HTR-8/SVneo (cell line): ENCODE data around the gene EPHA7.

Experiments used
- DNase-seq: peaks from one replicate; pipeline ENCODE4 v3.0.0; 2011; ENCODE audit warnings: low spot score, mixed read lengths; ENCODE audit not compliant: insufficient read length
- FAIRE-seq: peaks from 2 replicates; lab custom pipeline; 2011; peaks lifted over from hg19 to GRCh38; lab: Jason Lieb, UNC

EPHA7 gene

GRCh38 chr6:93419304-93420162 lies at the start of gene EPHA7:
EPHA7 (minus strand) TSS chr6:93419559; CDS start chr6:93419341, 218 bp downstream.
- peak; percentile 62 for DNase-seq

GRCh38 chr6:93468291-93468690 lies 48.9 kb upstream of the EPHA7 start:
- FAIRE-seq (no peak), DNase-seq (no peak)

More at GRCh38 chr6:93419304-93420162, at the start of gene EPHA7:
- no peak for FAIRE-seq

- DNase-seq = no peak
- no peak for FAIRE-seq
Measured at GRCh38 chr6:93454533-93454932, 35.2 kb upstream of the EPHA7 start.

- FAIRE-seq (no peak), DNase-seq (no peak)
Measured at GRCh38 chr6:93453956-93454355, 34.6 kb upstream of the EPHA7 start.

GRCh38 chr6:93447874-93448273 lies 28.5 kb upstream of the EPHA7 start:
- DNase-seq = no peak
- FAIRE-seq = no peak

- DNase-seq (no peak), FAIRE-seq (no peak)
Measured at GRCh38 chr6:93437491-93437890, 18.1 kb upstream of the EPHA7 start.

GRCh38 chr6:93433592-93433991 lies 14.2 kb upstream of the EPHA7 start:
- FAIRE-seq (no peak), DNase-seq (no peak)

- FAIRE-seq = no peak
- DNase-seq = no peak
Measured at GRCh38 chr6:93424303-93425064, 5.1 kb upstream of the EPHA7 start.

GRCh38 chr6:93423542-93423941 lies 4.2 kb upstream of the EPHA7 start:
- FAIRE-seq = no peak
- DNase-seq = no peak

- DNase-seq (no peak), FAIRE-seq (no peak)
Measured at GRCh38 chr6:93420163-93420795, 920 bp upstream of the EPHA7 start.

GRCh38 chr6:93418408-93419303 lies 703 bp downstream of the EPHA7 start:
- FAIRE-seq = no peak
- DNase-seq = no peak

GRCh38 chr6:93418033-93418407 lies 1.3 kb downstream of the EPHA7 start:
- FAIRE-seq = no peak
- DNase-seq = no peak

- DNase-seq = no peak
- no peak for FAIRE-seq
Measured at GRCh38 chr6:93417421-93418013, 1.8 kb downstream of the EPHA7 start.

- DNase-seq (no peak), FAIRE-seq (no peak)
Measured at GRCh38 chr6:93416571-93417420, 2.6 kb downstream of the EPHA7 start.

- DNase-seq (no peak), FAIRE-seq (no peak)
Measured at GRCh38 chr6:93413190-93413589, 6.2 kb downstream of the EPHA7 start.

- no peak for FAIRE-seq
Measured at GRCh38 chr6:93412452-93412851, 6.9 kb downstream of the EPHA7 start.

GRCh38 chr6:93407186-93407585 lies 12.2 kb downstream of the EPHA7 start:
- DNase-seq (no peak), FAIRE-seq (no peak)

More at GRCh38 chr6:93412452-93412851, 6.9 kb downstream of the EPHA7 start:
- DNase-seq = no peak

GRCh38 chr6:93403390-93403789 lies 16.0 kb downstream of the EPHA7 start:
- FAIRE-seq = no peak
- no peak for DNase-seq

GRCh38 chr6:93398723-93399122 lies 20.6 kb downstream of the EPHA7 start:
- FAIRE-seq (no peak), DNase-seq (no peak)
